H54 (cell line): Measurements from ENCODE around the gene PCNX3.
A peak's percentile ranks its signal among the peaks of the same experiment; 100 is the strongest.

Experiments used
- DNase-seq: peaks from one replicate; pipeline ENCODE4 v3.0.0; 2011; ENCODE audit warnings: low spot score, mixed read lengths; ENCODE audit not compliant: insufficient read length
- FAIRE-seq: peaks from 3 replicates; lab custom pipeline; 2011; peaks lifted over from hg19 to GRCh38; lab: Jason Lieb, UNC
- POLR2A ChIP-seq: IDR thresholded peaks from 2 replicates; pipeline ENCODE4 v1.6.1; 2011; ENCODE audit warnings: low read depth, mild to moderate bottlenecking, low read length

PCNX3 gene

GRCh38 chr11:65615229-65615949, at the start of gene PCNX3:
Gene PCNX3 (plus strand): TSS chr11:65615776. CDS start chr11:65616312, 536 bp downstream.
- DNase-seq, result peak; percentile 100
- FAIRE-seq, result peak; percentile 70
- peak; percentile 56; the same call in 1 of the 2 replicates for TF ChIP-seq POLR2A

- TF ChIP-seq POLR2A, result peak; percentile 85; the same call in 1 of the 2 replicates
- FAIRE-seq, result no peak
- no peak for DNase-seq
These were observed 46.2 kb upstream of the PCNX3 start for GRCh38 chr11:65569164-65569972.

- FAIRE-seq, result no peak
These were observed 45.3 kb upstream of the PCNX3 start, which contains the start of gene ZNRD2 for GRCh38 chr11:65569973-65570918. Gene ZNRD2 (plus strand): TSS chr11:65570477. CDS start chr11:65570492, 15 bp downstream.

GRCh38 chr11:65571420-65571819, 44.2 kb upstream of the PCNX3 start:
- FAIRE-seq, result no peak
- no peak for TF ChIP-seq POLR2A

More at GRCh38 chr11:65569973-65570918, 45.3 kb upstream of the PCNX3 start, which contains the start of gene ZNRD2:
- peak; percentile 97 for DNase-seq
- peak; percentile 72; the same call in 1 of the 2 replicates for TF ChIP-seq POLR2A

GRCh38 chr11:65571940-65572339, 43.6 kb upstream of the PCNX3 start:
- DNase-seq, result no peak
- FAIRE-seq, result no peak
- no peak for TF ChIP-seq POLR2A

More at GRCh38 chr11:65571420-65571819, 44.2 kb upstream of the PCNX3 start:
- DNase-seq, result no peak

GRCh38 chr11:65572356-65573051, 43.1 kb upstream of the PCNX3 start, which contains the start of gene FAM89B:
Gene FAM89B (plus strand): TSS chr11:65572538. CDS start chr11:65572670, 132 bp downstream.
- no peak for FAIRE-seq
- TF ChIP-seq POLR2A, result peak; percentile 70; the same call in 1 of the 2 replicates

GRCh38 chr11:65573391-65574079, 42.0 kb upstream of the PCNX3 start:
- no peak for TF ChIP-seq POLR2A
- FAIRE-seq (no peak), DNase-seq (no peak)

More at GRCh38 chr11:65572356-65573051, 43.1 kb upstream of the PCNX3 start, which contains the start of gene FAM89B:
- no peak for DNase-seq

GRCh38 chr11:65574109-65574810, 41.3 kb upstream of the PCNX3 start:
- no peak for FAIRE-seq
- DNase-seq, result peak; percentile 98
- TF ChIP-seq POLR2A, result peak; percentile 30; the same call in 1 of the 2 replicates

- FAIRE-seq (no peak), DNase-seq (no peak)
- 0 out of 2 replicates have a peak, but pooled peaks have one; percentile 13 for TF ChIP-seq POLR2A
These were observed 40.6 kb upstream of the PCNX3 start for GRCh38 chr11:65574811-65575567.

GRCh38 chr11:65575568-65576231, 39.9 kb upstream of the PCNX3 start, which contains the start of gene EHBP1L1:
Gene EHBP1L1 (plus strand): TSS chr11:65576053. CDS start chr11:65576303, 250 bp downstream.
- FAIRE-seq, result no peak
- no peak; the same call in 1 of the 2 replicates for TF ChIP-seq POLR2A
- DNase-seq, result no peak
